ENCODE measurements around the gene ATP9A. TPM values are rescaled to one million over a fixed set of nuclear protein-coding genes. Genes with fewer than 3 reads are reported as not detected.

Gene ATP9A
- total RNA-seq, 6 experiments from 2014 or later, result 10.5 to 17.4 (median 13.0) TPM

DNA sequence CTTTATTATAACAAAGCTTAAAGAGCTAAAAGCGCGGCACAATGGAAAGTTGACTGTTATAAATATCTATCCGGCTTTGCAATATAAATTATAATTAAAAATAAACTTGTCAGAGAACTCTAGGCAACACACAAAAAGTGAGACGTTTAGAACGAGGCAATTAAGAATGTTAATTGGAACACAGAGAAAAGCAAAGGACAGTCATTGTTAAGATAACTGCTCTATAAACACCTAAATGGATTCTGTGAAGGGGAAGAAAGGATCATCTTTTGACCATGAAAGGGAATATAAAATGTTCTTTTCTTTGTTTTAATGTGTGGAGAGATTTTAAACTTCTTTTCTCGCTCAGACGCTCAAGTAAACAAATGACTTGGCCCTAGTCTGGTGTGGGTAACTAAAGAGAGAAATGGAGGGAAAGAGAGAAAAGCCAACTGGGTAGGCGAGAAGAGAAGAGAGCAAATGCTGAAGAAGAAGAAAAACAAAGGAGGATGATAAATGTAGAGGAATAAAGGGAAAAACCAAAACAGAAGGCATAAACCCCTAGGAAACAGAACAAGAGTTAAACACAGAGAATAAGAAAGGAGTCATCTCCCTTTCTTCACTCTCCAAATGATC is 43.4 kb upstream of the ATP9A start:
- TF ChIP-seq POLR2A (IDR thresholded peaks at IDR 0.05), result no peak
- TF ChIP-seq, protein P1, sequence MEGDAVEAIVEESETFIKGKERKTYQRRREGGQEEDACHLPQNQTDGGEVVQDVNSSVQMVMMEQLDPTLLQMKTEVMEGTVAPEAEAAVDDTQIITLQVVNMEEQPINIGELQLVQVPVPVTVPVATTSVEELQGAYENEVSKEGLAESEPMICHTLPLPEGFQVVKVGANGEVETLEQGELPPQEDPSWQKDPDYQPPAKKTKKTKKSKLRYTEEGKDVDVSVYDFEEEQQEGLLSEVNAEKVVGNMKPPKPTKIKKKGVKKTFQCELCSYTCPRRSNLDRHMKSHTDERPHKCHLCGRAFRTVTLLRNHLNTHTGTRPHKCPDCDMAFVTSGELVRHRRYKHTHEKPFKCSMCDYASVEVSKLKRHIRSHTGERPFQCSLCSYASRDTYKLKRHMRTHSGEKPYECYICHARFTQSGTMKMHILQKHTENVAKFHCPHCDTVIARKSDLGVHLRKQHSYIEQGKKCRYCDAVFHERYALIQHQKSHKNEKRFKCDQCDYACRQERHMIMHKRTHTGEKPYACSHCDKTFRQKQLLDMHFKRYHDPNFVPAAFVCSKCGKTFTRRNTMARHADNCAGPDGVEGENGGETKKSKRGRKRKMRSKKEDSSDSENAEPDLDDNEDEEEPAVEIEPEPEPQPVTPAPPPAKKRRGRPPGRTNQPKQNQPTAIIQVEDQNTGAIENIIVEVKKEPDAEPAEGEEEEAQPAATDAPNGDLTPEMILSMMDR (IDR thresholded peaks at IDR 0.05), result no peak
- 75% methylated on average over 8 of the region's 8 CpGs for WGBS (ENCODE audit: insufficient coverage, low coverage, low lambda C conversion rate, missing lambda C conversion rate)
- intact Hi-C loops (cut with DNase I), result no loop called here
- ATAC-seq (no peak), DNase-seq (no peak)
- H3K27me3 ChIP-seq, result no peaks in the 10 kb centered on the region
- H3K36me3 ChIP-seq, result no peaks in the 10 kb centered on the region
- H3K9me3 ChIP-seq, result no peaks in the 10 kb centered on the region
- H3K4me3 ChIP-seq, result no peak overlapping the region
- no peak overlapping the region for H3K27ac ChIP-seq
- H3K4me1 ChIP-seq, result no peaks in the 10 kb centered on the region

DNA sequence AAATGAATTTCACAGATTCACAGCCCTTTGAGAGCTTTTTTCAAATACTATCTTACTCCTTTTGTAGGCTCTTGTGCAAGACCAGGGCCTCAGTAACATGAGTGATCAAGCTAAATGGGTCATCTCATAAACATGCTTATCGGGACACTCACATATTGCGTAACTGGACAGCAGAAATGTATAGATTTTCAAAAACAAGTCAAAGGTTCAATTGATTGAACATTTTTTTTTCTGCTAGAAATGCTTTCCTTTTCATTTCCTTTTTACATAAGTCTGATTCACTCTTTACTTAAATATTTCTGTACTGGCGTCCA is 42.8 kb upstream of the ATP9A start:
- Histone ChIP-seq H3K27ac (no peak overlapping the region), H3K36me3 (no peaks in the 10 kb centered on the region), H3K4me3 (no peak overlapping the region), H3K27me3 (no peaks in the 10 kb centered on the region), H3K9me3 (no peaks in the 10 kb centered on the region), H3K4me1 (no peaks in the 10 kb centered on the region)
- no peak for ATAC-seq
- TF ChIP-seq, protein P1 (IDR thresholded peaks at IDR 0.05), result no peak
- TF ChIP-seq POLR2A (IDR thresholded peaks at IDR 0.05), result no peak
- WGBS (ENCODE audit: insufficient coverage, low coverage, low lambda C conversion rate, missing lambda C conversion rate), result 63% methylated on average over 3 of the region's 3 CpGs
- no peak for DNase-seq
- intact Hi-C loops (cut with DNase I), result no loop called here

DNA sequence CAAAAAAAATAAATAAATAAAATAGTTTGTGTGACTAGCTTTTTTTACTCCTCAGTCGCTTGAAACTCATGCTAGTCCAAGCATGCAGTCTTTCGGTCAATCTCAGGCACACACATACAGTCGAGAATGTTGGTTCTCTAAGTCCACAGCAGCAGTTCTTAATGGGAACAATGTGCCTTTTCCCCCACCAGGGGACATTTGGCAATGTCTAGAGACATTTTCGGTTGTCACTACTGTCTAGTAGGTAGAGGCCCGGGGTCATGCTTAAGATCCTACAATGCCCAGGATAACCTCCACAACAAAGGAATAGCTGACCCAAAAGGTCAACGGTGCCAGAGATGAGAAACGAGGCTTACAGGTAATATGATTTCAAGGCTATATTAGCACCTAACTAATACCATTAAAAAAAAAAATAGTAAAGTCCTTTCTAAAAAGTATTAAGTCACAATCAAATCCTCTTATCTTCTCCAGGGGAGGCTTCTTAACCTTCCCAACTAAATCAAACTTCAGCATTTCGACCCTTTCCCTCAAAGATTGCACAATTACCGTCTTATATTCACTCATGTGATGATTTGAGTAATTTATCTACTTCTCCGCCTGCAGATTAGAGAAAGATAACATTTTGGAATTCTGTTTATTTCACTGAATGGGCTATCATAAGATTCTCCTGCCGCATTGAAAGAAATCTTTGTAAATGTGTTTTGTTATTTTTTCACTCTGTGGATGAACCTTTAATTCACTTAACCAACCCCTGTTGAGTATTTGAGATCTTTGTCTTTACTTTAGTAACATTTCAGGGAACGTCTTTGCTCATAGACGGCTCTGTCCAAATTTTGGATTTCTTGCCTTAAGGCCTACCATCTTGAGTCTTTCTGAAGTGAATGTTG is 42.2 kb upstream of the ATP9A start:
- H3K27ac ChIP-seq, result no peak overlapping the region
- TF ChIP-seq, protein P1 (IDR thresholded peaks at IDR 0.05), result no peak
- no peak for TF ChIP-seq POLR2A (IDR thresholded peaks at IDR 0.05)
- H3K4me3 ChIP-seq, result no peak overlapping the region
- H3K36me3 ChIP-seq, result no peaks in the 10 kb centered on the region
- no peak for ATAC-seq
- no peaks in the 10 kb centered on the region for H3K27me3 ChIP-seq
- no peaks in the 10 kb centered on the region for H3K4me1 ChIP-seq
- intact Hi-C loops (cut with DNase I), result no loop called here
- 77% methylated on average over 13 of the region's 13 CpGs for WGBS (ENCODE audit: insufficient coverage, low coverage, low lambda C conversion rate, missing lambda C conversion rate)
- no peak for DNase-seq
- no peaks in the 10 kb centered on the region for H3K9me3 ChIP-seq

DNA sequence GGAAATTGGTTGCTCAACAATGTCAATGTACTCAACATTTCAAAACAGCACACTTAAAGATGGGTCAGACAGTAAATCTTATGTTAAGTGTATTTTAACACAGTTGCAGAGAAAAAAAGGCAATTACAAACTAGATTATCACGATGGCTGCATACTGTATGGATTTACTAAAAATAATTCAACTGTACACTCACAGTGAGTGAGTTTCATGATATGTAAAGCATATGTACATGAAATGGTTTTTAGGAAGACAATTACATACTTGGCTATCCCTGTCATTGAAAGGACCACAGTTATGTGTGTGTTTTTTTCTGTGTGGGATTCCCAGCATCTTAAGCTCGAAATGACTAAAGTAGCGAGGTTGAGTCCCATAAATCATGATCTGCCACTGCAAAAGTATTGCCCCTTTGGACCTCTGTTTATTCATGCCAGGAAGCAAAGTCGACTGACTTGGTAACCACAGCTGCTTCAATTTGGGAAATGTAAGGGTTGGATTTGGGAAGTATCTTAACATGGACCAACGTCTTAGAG is 39.6 kb upstream of the ATP9A start:
- Histone ChIP-seq H3K4me1 (no peaks in the 10 kb centered on the region), H3K36me3 (no peaks in the 10 kb centered on the region), H3K27ac (no peak overlapping the region), H3K4me3 (no peak overlapping the region), H3K27me3 (no peaks in the 10 kb centered on the region), H3K9me3 (no peaks in the 10 kb centered on the region)
- intact Hi-C loops (cut with DNase I), result loop anchor here in 1 of 2 donors (5.0 kb wide), 1 partner anchor 275 kb away; no protein-coding TSS in a partner anchor
- no peak for TF ChIP-seq POLR2A (IDR thresholded peaks at IDR 0.05)
- TF ChIP-seq, protein P1 (IDR thresholded peaks at IDR 0.05), result no peak
- no peak for DNase-seq
- no peak for ATAC-seq
- 61% methylated on average over 5 of the region's 5 CpGs for WGBS (ENCODE audit: insufficient coverage, low coverage, low lambda C conversion rate, missing lambda C conversion rate)

All from right lobe of liver (tissue), 6 donors.